GM12891 (cell line): ENCODE data around the gene HSD17B12.

Experiments used
- POLR2A ChIP-seq: IDR thresholded peaks from 2 replicates; pipeline ENCODE4 v1.6.1; 2011; ENCODE audit warnings: low read depth, low read length, control low read depth
- SPI1 ChIP-seq: IDR thresholded peaks from 2 replicates; pipeline ENCODE4 v1.6.1; 2011; ENCODE audit warnings: low read depth, low read length, control low read depth
- TAF1 ChIP-seq: IDR thresholded peaks from 2 replicates; pipeline ENCODE4 v1.6.1; 2011; ENCODE audit warnings: low read depth, low read length, control low read depth

- TF ChIP-seq POLR2A (no peak), TAF1 (no peak), SPI1 (no peak)
Measured at GRCh38 chr11:43898574-43898973, 218.0 kb downstream of the HSD17B12 start.
